Astrocyte (in vitro differentiated cells and primary cell): Measurements from ENCODE around the gene STAU1. TPM values are rescaled to one million over a fixed set of nuclear protein-coding genes. Genes with fewer than 3 reads are reported as not detected.

Experiments used
- DNase-seq: peaks from one replicate; pipeline ENCODE4 v3.0.0-alpha.2; 2010; ENCODE audit warnings: low read depth
- FAIRE-seq: peaks from 2 replicates; lab custom pipeline; 2011; peaks lifted over from hg19 to GRCh38; lab: Jason Lieb, UNC
- H2AFZ ChIP-seq: 2 replicates; pipeline ENCODE4 v1.6.0; 2012; ENCODE audit warnings: low read depth, low read length, inconsistent platforms
- H3K27ac ChIP-seq: 2 replicates; pipeline ENCODE4 v1.5.1; 2011; ENCODE audit warnings: low read depth, low read length, inconsistent platforms
- H3K27me3 ChIP-seq: 2 replicates; pipeline ENCODE4 v1.6.0; 2011; ENCODE audit warnings: low read length, inconsistent platforms; ENCODE audit not compliant: insufficient read depth
- H3K36me3 ChIP-seq: 2 replicates; pipeline ENCODE4 v1.5.1; 2011; ENCODE audit warnings: low read length, inconsistent platforms; ENCODE audit not compliant: insufficient read depth
- H3K4me1 ChIP-seq: 2 replicates; pipeline ENCODE4 v1.5.1; 2011; ENCODE audit warnings: low read length, inconsistent platforms; ENCODE audit not compliant: insufficient read depth
- H3K4me2 ChIP-seq: 2 replicates; pipeline ENCODE4 v1.6.0; 2012; ENCODE audit warnings: low read length, inconsistent platforms
- H3K4me3 ChIP-seq: 2 replicates; pipeline ENCODE4 v1.5.1; 2011; ENCODE audit warnings: low read depth, mild to moderate bottlenecking, low read length, inconsistent platforms; ENCODE audit not compliant: insufficient read depth
- H3K79me2 ChIP-seq: 2 replicates; pipeline ENCODE4 v1.6.0; 2012; ENCODE audit warnings: mild to moderate bottlenecking, low read length, inconsistent platforms; ENCODE audit not compliant: insufficient read depth
- H3K9ac ChIP-seq: 2 replicates; pipeline ENCODE4 v1.6.0; 2012; ENCODE audit warnings: mild to moderate bottlenecking, low read length, inconsistent platforms
- H3K9me3 ChIP-seq: 2 replicates; pipeline ENCODE4 v1.5.1; 2012; ENCODE audit warnings: low read depth, mild to moderate bottlenecking, low read length, inconsistent platforms; ENCODE audit not compliant: insufficient read depth
- H4K20me1 ChIP-seq: 2 replicates; pipeline ENCODE4 v1.6.0; 2012; ENCODE audit warnings: low read length, inconsistent platforms; ENCODE audit not compliant: insufficient read depth
- H3K27ac Mint-ChIP-seq: one replicate; pipeline ENCODE4 v1.8.0; 2021; ENCODE audit warnings: mild to moderate bottlenecking, mixed read lengths; ENCODE audit not compliant: unreplicated experiment
- H3K27me3 Mint-ChIP-seq: one replicate; pipeline ENCODE4 v1.8.0; 2021; ENCODE audit warnings: low read depth, mixed read lengths; ENCODE audit not compliant: unreplicated experiment
- H3K36me3 Mint-ChIP-seq: one replicate; pipeline ENCODE4 v1.8.0; 2021; ENCODE audit warnings: low read depth, mixed read lengths; ENCODE audit not compliant: unreplicated experiment
- H3K4me1 Mint-ChIP-seq: one replicate; pipeline ENCODE4 v1.8.0; 2021; ENCODE audit warnings: low read depth, mixed read lengths; ENCODE audit not compliant: unreplicated experiment
- H3K4me3 Mint-ChIP-seq: one replicate; pipeline ENCODE4 v1.8.0; 2021; ENCODE audit warnings: mild to moderate bottlenecking, moderate library complexity, mixed read lengths; ENCODE audit not compliant: unreplicated experiment
- H3K9me3 Mint-ChIP-seq: one replicate; pipeline ENCODE4 v1.8.0; 2021; ENCODE audit warnings: mild to moderate bottlenecking, mixed read lengths; ENCODE audit not compliant: unreplicated experiment
- EZH2 ChIP-seq: IDR thresholded peaks from 2 replicates; pipeline ENCODE4 v1.6.1; 2012; ENCODE audit warnings: mild to moderate bottlenecking, low read length, inconsistent platforms; ENCODE audit not compliant: insufficient read depth
- total RNA-seq: library from RNA; stranded (reverse); gene quantifications from 2 replicates; pipeline ENCODE4 v1.2.1, GENCODE V29; 2021
- TF ChIP-seq, protein P1 (sequence below): IDR thresholded peaks from 2 replicates; pipeline ENCODE4 v1.5.1; 2011; ENCODE audit warnings: low read depth, mild to moderate bottlenecking, inconsistent platforms, low read length, moderate library complexity; ENCODE audit not compliant: insufficient read depth

Gene STAU1
- total RNA-seq, 1 donor from 2014 or later = 98.0 TPM

DNA sequence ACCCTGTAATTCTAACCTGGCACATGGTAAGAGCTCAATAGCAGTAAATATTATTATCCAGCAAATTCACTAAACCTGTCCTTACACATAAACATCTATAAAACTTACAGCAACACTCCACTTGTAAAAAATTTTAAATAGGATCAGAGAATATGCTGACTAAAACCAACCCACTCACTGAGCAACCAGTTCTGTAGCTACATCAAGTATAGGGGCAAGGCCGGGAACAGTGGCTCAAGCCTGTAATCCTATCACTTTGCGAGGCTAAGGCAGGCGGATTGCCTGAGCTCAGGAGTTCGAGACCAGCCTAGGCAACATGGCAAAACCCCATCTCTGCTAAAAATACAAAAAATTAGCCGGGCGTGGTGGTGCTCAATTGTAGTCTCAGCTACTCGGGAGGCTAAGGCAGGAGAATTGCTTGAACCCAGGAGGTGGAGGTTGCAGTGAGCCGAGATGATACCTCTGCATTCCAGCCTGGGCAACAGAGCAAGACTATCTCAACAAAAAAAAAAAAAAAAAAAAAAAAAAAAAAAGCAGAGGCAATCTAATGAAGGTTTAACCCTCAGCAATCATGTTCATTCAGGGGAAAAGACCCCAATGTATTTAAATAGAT, 6.8 kb downstream of the STAU1 start:
- no peak overlapping the region for H2AFZ ChIP-seq
- no peaks in the 10 kb centered on the region for H3K9me3 ChIP-seq
- Mint-ChIP-seq H3K4me1 (peaks cover 24% of the 10 kb centered on the region), H3K9me3 (no peaks in the 10 kb centered on the region), H3K36me3 (no peaks in the 10 kb centered on the region), H3K27ac (no peak overlapping the region), H3K4me3 (no peak overlapping the region), H3K27me3 (no peaks in the 10 kb centered on the region)
- peaks cover 3% of the 10 kb centered on the region for H3K36me3 ChIP-seq
- TF ChIP-seq EZH2 = no peak
- peaks cover 96% of the 10 kb centered on the region for H3K79me2 ChIP-seq
- H3K4me1 ChIP-seq = no peaks in the 10 kb centered on the region
- no peak overlapping the region for H3K4me3 ChIP-seq
- no peak overlapping the region for H3K4me2 ChIP-seq
- H3K27me3 ChIP-seq = no peaks in the 10 kb centered on the region
- no peak overlapping the region for H3K27ac ChIP-seq
- FAIRE-seq (no peak), DNase-seq (no peak)
- no peak overlapping the region for H3K9ac ChIP-seq
- peaks cover 84% of the 10 kb centered on the region for H4K20me1 ChIP-seq

DNA sequence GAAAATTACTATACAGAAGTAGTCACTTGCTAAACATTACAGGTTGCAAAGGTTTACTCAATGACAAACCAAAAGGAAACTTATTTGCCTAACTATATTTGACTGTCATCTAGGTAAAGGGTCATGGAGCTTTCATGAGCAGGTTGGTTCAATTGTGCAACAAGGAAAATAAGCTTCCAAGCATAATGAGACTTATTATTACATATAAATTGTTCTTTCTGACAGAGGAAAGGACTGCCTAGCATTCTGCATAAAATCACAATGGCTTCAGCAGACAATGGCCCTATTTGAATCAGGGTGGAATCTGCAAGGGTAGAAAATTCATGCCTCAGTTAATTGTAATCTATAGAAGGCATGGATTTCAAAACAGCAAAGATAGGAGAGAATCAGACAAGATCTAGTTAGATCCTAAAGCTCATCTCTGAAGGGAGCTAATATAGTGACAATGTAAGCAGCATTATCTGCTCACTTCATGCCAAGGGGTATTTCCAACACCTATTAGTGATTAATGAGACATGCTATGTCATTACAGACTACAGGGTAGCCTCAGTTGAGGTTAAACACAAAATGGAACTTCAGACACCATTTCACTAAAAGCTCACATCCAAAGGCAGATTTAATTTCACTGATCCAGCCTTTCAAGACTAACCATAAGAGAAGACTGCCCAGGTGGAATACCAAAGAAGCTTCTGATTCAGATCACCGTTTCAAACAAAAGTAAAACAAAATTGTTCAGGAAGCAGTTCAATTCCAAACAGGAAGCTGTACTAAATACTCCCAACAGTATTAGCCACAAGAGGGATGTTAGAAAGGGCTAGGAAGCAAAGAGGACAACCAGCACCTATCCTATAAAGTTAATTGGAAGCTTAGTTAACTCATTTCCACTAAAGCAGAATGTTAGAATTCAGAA, 8.5 kb downstream of the STAU1 start:
- peaks cover 94% of the 10 kb centered on the region for H3K79me2 ChIP-seq
- no peaks in the 10 kb centered on the region for H3K9me3 ChIP-seq

DNA sequence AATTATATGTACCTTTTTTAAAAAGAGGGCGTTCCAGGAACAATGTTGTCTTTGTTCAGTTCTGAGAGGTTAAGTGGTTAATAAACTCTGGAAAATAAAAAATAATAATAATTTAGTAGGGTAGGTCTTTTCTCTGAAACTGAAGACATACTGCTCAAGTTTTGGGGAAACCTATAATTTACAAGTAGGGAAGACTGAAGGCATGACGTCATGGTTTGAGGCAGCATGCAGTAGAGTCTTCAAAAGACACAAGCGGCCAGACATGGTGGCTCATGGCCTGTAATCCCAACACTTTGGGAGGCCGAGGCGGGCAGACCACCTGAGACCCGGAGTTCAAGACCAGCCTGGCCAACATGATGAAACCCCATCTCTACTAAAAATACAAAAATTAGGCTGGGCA, 14.0 kb downstream of the STAU1 start:
- no peak for DNase-seq
- H3K36me3 Mint-ChIP-seq = peaks cover 10% of the 10 kb centered on the region
- no peak overlapping the region for H3K27ac Mint-ChIP-seq
- no peak overlapping the region for H3K4me3 Mint-ChIP-seq
- no peaks in the 10 kb centered on the region for H3K4me1 Mint-ChIP-seq
- Histone ChIP-seq H3K36me3 (peaks cover 9% of the 10 kb centered on the region), H3K27me3 (no peaks in the 10 kb centered on the region), H3K4me2 (no peak overlapping the region), H3K9me3 (no peaks in the 10 kb centered on the region), H3K4me3 (no peak overlapping the region), H3K9ac (no peak overlapping the region), H3K79me2 (peaks cover 88% of the 10 kb centered on the region), H2AFZ (no peak overlapping the region), H3K4me1 (no peaks in the 10 kb centered on the region), H4K20me1 (peaks cover 56% of the 10 kb centered on the region), H3K27ac (no peak overlapping the region)
- H3K27me3 Mint-ChIP-seq = no peaks in the 10 kb centered on the region
- TF ChIP-seq, protein P1, sequence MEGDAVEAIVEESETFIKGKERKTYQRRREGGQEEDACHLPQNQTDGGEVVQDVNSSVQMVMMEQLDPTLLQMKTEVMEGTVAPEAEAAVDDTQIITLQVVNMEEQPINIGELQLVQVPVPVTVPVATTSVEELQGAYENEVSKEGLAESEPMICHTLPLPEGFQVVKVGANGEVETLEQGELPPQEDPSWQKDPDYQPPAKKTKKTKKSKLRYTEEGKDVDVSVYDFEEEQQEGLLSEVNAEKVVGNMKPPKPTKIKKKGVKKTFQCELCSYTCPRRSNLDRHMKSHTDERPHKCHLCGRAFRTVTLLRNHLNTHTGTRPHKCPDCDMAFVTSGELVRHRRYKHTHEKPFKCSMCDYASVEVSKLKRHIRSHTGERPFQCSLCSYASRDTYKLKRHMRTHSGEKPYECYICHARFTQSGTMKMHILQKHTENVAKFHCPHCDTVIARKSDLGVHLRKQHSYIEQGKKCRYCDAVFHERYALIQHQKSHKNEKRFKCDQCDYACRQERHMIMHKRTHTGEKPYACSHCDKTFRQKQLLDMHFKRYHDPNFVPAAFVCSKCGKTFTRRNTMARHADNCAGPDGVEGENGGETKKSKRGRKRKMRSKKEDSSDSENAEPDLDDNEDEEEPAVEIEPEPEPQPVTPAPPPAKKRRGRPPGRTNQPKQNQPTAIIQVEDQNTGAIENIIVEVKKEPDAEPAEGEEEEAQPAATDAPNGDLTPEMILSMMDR = no peak
- TF ChIP-seq EZH2 = no peak
- FAIRE-seq = no peak
- no peaks in the 10 kb centered on the region for H3K9me3 Mint-ChIP-seq

More for the DNA sequence above, 8.5 kb downstream of the STAU1 start:
- Mint-ChIP-seq H3K27me3 (no peaks in the 10 kb centered on the region), H3K4me1 (peaks cover 17% of the 10 kb centered on the region), H3K9me3 (no peaks in the 10 kb centered on the region), H3K27ac (no peak overlapping the region), H3K36me3 (peaks cover 2% of the 10 kb centered on the region), H3K4me3 (no peak overlapping the region)
- no peak for DNase-seq
- FAIRE-seq = no peak
- H3K36me3 ChIP-seq = peaks cover 3% of the 10 kb centered on the region
- H3K4me2 ChIP-seq = no peak overlapping the region
- H4K20me1 ChIP-seq = peaks cover 69% of the 10 kb centered on the region
- H3K9ac ChIP-seq = no peak overlapping the region
- no peaks in the 10 kb centered on the region for H3K4me1 ChIP-seq
- TF ChIP-seq, protein P1 = no peak
- TF ChIP-seq EZH2 = no peak
- no peak overlapping the region for H3K27ac ChIP-seq
- no peaks in the 10 kb centered on the region for H3K27me3 ChIP-seq
- H2AFZ ChIP-seq = no peak overlapping the region
- H3K4me3 ChIP-seq = no peak overlapping the region
